ENCODE results near the gene WDR72.

DNA sequence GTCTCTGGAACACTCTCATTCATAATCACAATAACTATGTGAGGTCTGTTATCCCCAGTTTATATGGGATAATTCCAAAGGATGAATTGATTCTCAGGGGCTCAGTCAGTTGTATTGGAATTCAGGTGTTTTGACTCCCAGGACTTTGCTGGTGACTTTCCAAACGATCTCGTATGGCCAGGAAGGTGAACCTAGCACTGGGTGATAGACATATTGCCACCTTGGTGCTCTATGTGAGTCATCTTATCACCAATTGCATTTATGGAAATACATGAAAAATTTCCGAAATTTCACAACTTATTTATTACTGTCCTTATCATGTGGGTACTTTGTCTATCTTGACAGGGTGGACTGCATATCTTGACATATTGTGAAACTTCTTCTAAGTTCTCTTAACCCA lies 287.3 kb downstream of the WDR72 start:
- TF ChIP-seq, protein P1, sequence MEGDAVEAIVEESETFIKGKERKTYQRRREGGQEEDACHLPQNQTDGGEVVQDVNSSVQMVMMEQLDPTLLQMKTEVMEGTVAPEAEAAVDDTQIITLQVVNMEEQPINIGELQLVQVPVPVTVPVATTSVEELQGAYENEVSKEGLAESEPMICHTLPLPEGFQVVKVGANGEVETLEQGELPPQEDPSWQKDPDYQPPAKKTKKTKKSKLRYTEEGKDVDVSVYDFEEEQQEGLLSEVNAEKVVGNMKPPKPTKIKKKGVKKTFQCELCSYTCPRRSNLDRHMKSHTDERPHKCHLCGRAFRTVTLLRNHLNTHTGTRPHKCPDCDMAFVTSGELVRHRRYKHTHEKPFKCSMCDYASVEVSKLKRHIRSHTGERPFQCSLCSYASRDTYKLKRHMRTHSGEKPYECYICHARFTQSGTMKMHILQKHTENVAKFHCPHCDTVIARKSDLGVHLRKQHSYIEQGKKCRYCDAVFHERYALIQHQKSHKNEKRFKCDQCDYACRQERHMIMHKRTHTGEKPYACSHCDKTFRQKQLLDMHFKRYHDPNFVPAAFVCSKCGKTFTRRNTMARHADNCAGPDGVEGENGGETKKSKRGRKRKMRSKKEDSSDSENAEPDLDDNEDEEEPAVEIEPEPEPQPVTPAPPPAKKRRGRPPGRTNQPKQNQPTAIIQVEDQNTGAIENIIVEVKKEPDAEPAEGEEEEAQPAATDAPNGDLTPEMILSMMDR (IDR thresholded peaks at IDR 0.05) = no peak
- TF ChIP-seq POLR2A (IDR thresholded peaks at IDR 0.05) = no peak

Measured in ovary (tissue), 3 donors.